Coronary artery (tissue), 2 donors: ENCODE data around the gene GCH1.
"Not testable (repeated sequence)": the region's sequence is repeated elsewhere in the genome, so short reads cannot be mapped to it uniquely, and the experiment has no call there.

ENCODE experiments used
- DNase-seq: peaks from one replicate; pipeline ENCODE4 v3.0.0-alpha.2; 2017; ENCODE audit warnings: low spot score
- H3K27ac ChIP-seq, 2 donors: fragments of 200-600 bp; sonication (generic); one replicate each; pipeline ENCODE4 v1.5.1; 2016 to 2019
- H3K4me3 ChIP-seq: fragments of 200-600 bp; sonication (generic); 2 replicates; pipeline ENCODE4 v1.5.1; 2016; ENCODE audit warnings: mild to moderate bottlenecking, moderate library complexity
- TF ChIP-seq, protein P1 (sequence below): fragments of 200-600 bp; sonication (generic); IDR thresholded peaks from one replicate; pipeline ENCODE4 v1.5.1; 2019; ENCODE audit warnings: antibody characterized with exemption

Gene GCH1

DNA sequence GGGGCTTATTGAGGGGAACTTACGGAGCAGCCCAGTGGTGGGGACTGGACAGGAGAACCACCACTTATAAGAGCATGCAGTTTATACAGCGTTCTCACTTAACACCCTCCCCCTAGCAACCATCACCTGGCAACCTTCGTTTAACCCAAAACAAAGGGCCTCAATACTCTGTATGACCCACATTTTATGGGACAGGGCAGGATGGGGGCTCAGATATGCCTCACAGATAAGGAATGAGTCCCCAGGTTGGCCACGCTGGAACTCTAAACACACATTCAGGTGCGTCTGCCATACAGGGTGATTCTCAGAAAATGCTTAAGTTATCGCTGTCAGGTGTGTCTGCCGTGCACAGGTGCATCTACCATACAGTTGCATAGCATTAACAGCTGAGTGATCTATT lies 99.2 kb downstream of the GCH1 start:
- TF ChIP-seq, protein P1, sequence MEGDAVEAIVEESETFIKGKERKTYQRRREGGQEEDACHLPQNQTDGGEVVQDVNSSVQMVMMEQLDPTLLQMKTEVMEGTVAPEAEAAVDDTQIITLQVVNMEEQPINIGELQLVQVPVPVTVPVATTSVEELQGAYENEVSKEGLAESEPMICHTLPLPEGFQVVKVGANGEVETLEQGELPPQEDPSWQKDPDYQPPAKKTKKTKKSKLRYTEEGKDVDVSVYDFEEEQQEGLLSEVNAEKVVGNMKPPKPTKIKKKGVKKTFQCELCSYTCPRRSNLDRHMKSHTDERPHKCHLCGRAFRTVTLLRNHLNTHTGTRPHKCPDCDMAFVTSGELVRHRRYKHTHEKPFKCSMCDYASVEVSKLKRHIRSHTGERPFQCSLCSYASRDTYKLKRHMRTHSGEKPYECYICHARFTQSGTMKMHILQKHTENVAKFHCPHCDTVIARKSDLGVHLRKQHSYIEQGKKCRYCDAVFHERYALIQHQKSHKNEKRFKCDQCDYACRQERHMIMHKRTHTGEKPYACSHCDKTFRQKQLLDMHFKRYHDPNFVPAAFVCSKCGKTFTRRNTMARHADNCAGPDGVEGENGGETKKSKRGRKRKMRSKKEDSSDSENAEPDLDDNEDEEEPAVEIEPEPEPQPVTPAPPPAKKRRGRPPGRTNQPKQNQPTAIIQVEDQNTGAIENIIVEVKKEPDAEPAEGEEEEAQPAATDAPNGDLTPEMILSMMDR, result no peak
- Histone ChIP-seq H3K4me3 (no peak overlapping the region), H3K27ac (no peak overlapping the region)
- peak; percentile 56 for DNase-seq

DNA sequence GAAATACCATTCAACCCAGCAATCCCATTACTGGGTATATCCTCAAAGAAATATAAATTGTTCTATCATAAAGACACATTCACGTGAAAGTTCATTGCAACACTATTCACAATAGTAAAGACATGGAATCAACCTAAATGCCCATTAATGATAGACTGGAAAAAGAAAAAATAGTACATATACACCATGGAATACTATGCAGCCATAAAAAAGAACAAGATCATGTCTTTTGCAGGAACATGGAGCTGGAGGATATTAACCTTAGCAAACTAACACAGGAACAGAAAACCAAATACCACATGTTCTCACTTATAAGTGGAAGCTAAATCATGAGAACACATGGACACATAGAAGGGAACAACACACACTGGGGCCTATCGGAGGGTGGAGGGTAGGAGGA lies 101.1 kb downstream of the GCH1 start:
- not testable (repeated sequence) for H3K4me3 ChIP-seq, H3K27ac ChIP-seq, DNase-seq

DNA sequence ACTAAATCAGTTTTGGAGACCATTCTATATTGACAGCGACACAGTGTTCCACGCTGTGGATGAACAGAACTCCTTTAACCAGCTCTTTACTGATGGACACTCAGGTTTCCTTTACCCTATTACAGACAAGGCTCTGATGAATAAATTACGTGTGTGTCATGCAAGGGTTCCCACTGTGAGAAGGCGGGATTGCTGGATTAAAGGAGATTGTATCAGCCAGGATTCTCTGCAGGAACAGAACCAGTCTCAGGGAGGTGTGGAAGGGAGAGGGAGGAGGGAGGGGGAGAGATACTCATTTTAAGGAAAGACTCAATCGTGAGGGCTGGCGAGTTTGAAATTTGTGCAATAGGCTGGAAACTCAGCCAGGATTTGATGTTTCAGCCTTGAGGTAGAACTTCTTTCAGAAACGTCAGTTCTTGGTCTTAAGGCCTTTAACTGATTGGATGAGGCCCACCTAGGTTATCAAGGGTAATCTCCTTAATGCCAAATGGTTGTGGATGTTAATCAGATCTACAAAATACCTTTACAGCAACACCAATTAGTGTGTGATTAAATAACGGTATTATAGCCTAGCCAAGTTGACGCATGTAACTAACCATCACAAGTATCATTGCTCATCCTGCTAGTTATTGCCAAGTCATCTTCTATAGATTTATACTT lies 104.0 kb downstream of the GCH1 start:
- TF ChIP-seq, protein P1, result no peak
- no peak overlapping the region for H3K4me3 ChIP-seq
- DNase-seq, result no peak
- no peak overlapping the region for H3K27ac ChIP-seq

DNA sequence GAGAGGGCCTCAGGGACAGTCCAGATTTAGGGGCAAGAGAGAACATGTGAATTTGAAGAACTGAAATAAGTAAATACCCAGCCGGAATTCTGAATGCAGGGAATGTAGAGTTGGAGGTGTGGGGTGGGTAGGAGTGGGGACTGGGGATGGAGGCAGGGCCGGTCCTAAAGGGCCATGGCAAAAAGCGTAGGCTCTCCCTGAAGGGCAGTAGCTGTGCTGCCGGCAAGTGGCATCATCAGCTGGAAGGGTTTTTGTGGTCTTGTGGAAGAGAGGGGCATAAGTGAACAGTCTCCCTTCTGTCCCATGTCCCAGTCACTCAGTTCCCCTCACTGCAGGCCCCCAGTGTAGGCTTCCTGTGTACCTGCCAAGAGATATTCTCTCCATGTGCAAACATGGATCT lies 104.6 kb downstream of the GCH1 start:
- Histone ChIP-seq H3K4me3 (no peak overlapping the region), H3K27ac (no peak overlapping the region)
- DNase-seq, result peak; percentile 31
- TF ChIP-seq, protein P1, result no peak

DNA sequence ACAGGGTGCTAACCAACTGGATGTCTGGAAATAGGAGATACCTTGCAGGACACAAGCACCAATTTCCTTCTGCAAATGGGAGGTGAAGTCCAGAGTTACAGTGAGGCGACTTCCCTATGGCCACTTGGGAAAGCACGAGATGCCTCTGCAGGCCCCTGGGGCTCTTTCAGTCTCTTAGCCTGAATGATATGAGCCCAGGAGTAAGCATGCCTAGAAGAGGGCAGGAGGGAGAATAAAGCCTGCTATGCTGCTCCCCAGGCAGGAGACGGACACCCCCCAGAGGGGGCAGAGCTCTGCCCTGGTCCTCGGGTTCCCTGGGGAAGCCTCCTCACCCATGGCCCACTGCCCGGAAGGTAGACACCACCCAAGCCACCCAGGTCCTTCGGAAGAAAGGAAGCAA lies 105.1 kb downstream of the GCH1 start:
- Histone ChIP-seq H3K27ac (no peak overlapping the region), H3K4me3 (no peak overlapping the region)
- TF ChIP-seq, protein P1, result no peak
- DNase-seq, result peak; percentile 49

DNA sequence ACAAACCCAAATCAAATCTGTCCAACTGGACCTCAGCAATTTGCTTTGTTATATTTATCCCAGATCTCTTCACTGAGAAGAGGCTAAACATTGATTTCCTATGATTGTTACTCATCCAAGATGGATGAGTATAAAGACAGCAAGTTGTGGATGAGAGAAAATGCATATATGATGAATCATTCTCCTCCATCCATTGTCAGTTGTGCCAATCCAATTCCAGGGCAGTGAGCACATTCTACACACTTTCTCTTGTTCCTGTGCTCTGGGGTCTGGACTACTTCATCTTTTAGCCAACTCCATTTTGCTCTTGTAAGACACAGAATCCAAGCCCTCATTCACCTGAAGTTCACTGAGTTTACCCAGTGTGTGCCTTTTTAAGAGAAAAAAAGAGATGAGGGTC lies 105.7 kb downstream of the GCH1 start:
- TF ChIP-seq, protein P1, result no peak
- no peak overlapping the region for H3K4me3 ChIP-seq
- DNase-seq, result peak; percentile 14
- H3K27ac ChIP-seq, result no peak overlapping the region

DNA sequence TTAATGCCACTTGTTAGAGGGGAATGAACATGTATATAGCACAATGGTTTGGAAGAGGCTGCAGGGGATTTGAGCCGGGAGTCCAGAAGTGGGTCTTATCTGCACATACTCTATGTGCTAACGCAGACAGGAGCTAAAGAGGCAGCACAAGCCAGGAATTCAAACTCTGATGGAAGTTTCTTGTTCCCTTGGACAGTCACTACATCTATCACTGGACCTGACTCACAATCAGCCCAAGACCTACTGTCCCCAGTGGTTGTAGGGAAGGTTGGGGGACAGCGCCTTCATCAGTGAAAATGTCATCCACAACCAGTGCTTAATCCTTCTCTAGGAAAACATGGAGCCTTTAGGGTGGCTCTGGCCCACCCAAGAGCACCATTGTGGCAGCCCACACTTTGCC lies 107.8 kb downstream of the GCH1 start:
- Histone ChIP-seq H3K27ac (no peak overlapping the region), H3K4me3 (no peak overlapping the region)
- peak; percentile 57 for DNase-seq
- TF ChIP-seq, protein P1, result no peak
